Mucosa of descending colon (tissue), 3 donors: ENCODE results near the gene TMEM141. TPM values are rescaled to one million over a fixed set of nuclear protein-coding genes. Genes with fewer than 3 reads are reported as not detected.

ENCODE experiments used
- ATAC-seq: fragments of 200-7000 bp; cut with Tn5 transposase; one replicate; pipeline ENCODE4 v1.9.1; 2020; ENCODE audit warnings: mild to moderate bottlenecking, moderate library complexity
- DNase-seq, 3 donors: peaks; one replicate each; pipeline ENCODE4 v3.0.0-alpha.2; 2020
- H3K36me3 ChIP-seq: fragments of 200-600 bp; one replicate; pipeline ENCODE4 v1.8.0; 2021; ENCODE audit warnings: low read depth, mild to moderate bottlenecking
- H3K4me1 ChIP-seq: fragments of 200-600 bp; one replicate; pipeline ENCODE4 v1.8.0; 2021; ENCODE audit warnings: low read depth, mild to moderate bottlenecking
- H3K4me3 ChIP-seq: fragments of 200-600 bp; one replicate; pipeline ENCODE4 v1.8.0; 2021; ENCODE audit warnings: mild to moderate bottlenecking
- H3K9me3 ChIP-seq: fragments of 200-600 bp; one replicate; pipeline ENCODE4 v1.8.0; 2021; ENCODE audit warnings: mild to moderate bottlenecking
- intact Hi-C, 2 donors: fragments of 100-400 bp; cut with DNase I in 1 of 2; cut with micrococcal nuclease in 1 of 2; formaldehyde crosslinking; loops; one replicate each; pipeline versions ENCODE4 v1.11.0 to v1.11.1; 2022; cut with DNase I, micrococcal nuclease
- total RNA-seq, 3 donors: library from RNA; stranded (reverse); fragmentation: NEBNext Ultra II Directional in 2 of 3; extraction: Animal tissue kit (Norgen Biotek cat#: 25700) in 2 of 3; gene quantifications; one replicate each; pipeline versions ENCODE4 v1.2.1 to v1.2.4, GENCODE V29; 2021 to 2023
- TF ChIP-seq, protein P1 (sequence below): fragments of 200-600 bp; IDR thresholded peaks from one replicate; pipeline ENCODE4 v1.8.0; 2022; ENCODE audit warnings: antibody characterized with exemption, mild to moderate bottlenecking
- donor health status: DM: no; HTN: no; CAD: no; lungs with moderate emphysema.
- donor health status: DM: no; HTN: no; CAD: no.
- donor health status: DM: no; HTN: yes; CAD: no.

Gene TMEM141
- total RNA-seq, 3 donors from 2014 or later, result 110 to 373 (median 127) TPM

DNA sequence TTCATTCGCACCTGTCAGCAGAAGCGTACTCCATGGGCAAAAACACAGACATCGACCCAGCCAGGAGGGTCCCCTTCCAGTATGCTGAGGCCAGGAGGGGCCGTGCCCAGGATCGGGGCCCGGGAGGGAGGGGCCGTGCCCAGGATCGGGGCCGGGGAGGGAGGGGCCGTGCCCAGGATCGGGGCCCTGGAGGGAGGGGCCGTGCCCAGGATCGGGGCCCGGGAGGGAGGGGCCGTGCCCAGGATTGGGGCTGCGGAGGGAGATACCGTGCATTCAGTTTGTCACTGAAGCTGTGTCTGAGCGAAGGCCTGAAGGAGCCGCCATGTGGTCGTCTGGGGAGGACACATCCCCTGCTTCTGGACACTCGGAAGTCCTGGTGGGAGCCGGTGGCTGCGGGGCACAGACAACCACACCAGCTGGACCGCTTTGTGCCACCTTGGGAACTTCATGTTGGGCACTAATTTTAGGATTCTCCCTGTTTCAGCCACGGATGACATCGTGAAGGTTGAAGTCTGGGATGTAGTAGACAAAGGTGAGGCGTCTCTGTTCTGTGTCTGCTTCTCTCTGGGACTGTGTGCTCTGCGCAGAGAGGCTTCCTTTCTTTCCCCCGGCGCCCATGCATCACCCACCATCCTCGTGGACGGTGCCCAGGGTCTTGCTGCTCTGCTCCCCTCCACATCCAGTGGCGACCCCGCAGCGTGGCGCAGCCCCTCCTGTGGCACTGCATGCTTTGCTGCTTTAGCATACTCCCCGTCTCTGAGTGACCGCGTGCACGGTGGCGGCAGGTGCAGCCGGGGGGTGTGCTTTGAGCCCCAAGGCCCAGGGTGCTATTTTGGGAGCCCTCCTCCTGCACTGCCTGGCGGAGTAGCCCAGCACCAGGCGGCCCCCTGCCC lies 34.4 kb downstream of the TMEM141 start:
- Histone ChIP-seq H3K4me1 (peaks cover 2% of the 10 kb centered on the region), H3K36me3 (peaks cover 10% of the 10 kb centered on the region), H3K4me3 (no peak overlapping the region), H3K9me3 (no peaks in the 10 kb centered on the region)
- intact Hi-C loops, result no loop called here
- ATAC-seq (no peak), DNase-seq (no peak)
- TF ChIP-seq, protein P1, sequence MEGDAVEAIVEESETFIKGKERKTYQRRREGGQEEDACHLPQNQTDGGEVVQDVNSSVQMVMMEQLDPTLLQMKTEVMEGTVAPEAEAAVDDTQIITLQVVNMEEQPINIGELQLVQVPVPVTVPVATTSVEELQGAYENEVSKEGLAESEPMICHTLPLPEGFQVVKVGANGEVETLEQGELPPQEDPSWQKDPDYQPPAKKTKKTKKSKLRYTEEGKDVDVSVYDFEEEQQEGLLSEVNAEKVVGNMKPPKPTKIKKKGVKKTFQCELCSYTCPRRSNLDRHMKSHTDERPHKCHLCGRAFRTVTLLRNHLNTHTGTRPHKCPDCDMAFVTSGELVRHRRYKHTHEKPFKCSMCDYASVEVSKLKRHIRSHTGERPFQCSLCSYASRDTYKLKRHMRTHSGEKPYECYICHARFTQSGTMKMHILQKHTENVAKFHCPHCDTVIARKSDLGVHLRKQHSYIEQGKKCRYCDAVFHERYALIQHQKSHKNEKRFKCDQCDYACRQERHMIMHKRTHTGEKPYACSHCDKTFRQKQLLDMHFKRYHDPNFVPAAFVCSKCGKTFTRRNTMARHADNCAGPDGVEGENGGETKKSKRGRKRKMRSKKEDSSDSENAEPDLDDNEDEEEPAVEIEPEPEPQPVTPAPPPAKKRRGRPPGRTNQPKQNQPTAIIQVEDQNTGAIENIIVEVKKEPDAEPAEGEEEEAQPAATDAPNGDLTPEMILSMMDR, result no peak

DNA sequence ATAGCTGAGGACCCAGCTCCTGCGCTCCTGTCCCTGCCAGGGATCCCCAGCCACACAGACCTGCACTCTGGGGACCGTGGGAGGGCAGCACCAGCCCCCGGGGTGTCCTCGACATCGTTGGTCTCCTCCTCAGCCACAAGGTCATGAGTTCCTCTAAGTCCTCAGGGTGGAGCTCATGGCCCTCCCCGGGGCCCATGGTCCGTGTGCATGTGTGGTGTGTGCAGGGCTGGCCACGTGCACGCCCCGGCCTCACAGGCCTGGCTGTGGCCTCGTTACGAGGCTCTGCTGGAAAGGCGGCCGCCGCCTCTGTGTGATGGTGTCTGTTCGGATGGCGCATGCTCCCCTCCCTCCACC lies 35.0 kb downstream of the TMEM141 start:
- no peak for ATAC-seq
- Histone ChIP-seq H3K4me3 (no peak overlapping the region), H3K4me1 (no peaks in the 10 kb centered on the region), H3K36me3 (peaks cover 10% of the 10 kb centered on the region), H3K9me3 (no peaks in the 10 kb centered on the region)
- intact Hi-C loops, result no loop called here
- TF ChIP-seq, protein P1, result no peak
- DNase-seq, result no peak

DNA sequence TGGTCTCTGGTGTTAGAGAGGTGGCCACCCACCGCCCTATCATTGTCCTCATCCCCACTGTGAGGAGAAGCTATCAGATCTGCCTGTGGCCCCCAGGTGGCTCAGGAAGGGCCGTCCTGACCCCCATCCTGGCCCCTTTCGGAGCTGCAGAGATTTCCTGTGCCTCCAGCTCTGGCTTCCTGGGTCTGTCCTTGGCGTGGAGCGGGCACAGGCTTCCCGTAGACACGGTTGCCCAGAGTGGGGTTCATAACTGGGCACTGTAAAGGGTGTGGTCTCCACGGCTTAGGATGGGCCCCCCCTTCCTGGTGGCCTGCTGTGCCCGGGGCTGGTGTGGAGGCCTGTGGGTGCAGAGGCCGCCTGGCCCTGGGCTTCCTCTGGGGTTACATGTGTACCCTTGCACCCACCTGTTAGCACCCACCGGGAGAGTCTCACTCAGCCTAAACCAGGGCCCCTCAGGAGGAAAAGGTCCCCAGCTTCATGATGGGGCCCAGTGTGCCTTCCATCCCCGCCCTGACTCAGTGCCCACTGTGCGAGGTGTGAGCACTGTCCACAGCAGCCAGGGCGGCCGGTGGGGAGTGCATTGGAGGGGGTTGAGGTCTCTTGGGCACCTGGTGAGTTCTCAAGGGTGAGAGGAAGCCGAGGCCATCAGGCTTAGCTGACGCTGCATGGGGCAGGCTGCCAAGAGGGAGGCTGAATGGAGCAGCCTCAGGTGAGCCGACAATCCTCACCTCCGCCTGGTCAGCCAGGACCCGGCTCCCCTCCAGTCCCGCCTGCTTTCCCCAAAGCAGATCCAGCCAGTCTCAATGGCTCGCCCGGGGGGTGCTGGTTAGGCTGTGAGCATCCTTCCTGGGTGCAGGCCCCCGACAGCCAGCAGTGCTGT lies 35.8 kb downstream of the TMEM141 start:
- peaks cover 10% of the 10 kb centered on the region for H3K36me3 ChIP-seq
- H3K4me1 ChIP-seq, result no peaks in the 10 kb centered on the region
- no peak for ATAC-seq
- intact Hi-C loops, result no loop called here
- no peaks in the 10 kb centered on the region for H3K9me3 ChIP-seq
- DNase-seq, result peak in 1 of 3 donors; percentile 32
- H3K4me3 ChIP-seq, result no peak overlapping the region
- TF ChIP-seq, protein P1, result no peak

DNA sequence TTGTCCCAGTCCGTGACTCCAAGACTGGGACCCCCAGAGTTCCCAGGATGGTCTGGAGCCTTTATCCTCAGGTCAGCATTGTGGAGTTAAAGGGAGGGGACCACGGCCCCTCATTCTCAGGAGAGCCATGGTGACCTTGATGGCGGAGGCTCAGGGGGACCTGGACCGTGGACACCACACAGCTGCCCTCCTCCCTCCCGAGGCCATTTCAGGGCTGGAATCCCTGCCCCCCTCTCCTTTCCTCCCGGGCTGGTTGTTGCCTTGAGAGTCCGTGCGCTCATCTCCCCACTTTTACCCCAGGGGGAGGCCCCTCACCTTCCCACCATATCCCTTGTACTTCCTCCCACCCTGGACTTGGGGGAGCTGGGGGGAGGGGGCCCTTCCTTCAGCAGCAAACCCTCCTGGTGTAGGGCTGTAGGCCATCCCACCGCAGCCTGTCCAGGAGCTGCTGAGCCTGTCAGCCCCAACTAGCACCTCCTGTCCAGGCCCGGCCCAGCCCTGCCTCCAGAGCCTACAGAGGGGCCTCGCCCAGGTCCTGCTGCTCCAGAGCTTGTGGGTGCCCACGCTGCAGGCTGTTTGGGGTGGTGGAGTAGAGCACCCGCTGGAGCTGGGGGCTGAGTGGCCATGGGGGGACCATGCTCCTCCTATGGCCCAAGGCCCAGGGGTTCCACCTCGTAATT lies 36.8 kb downstream of the TMEM141 start:
- no peak overlapping the region for H3K4me3 ChIP-seq
- ATAC-seq (no peak), DNase-seq (no peak)
- no peaks in the 10 kb centered on the region for H3K9me3 ChIP-seq
- H3K4me1 ChIP-seq, result no peaks in the 10 kb centered on the region
- TF ChIP-seq, protein P1, result no peak
- peaks cover 10% of the 10 kb centered on the region for H3K36me3 ChIP-seq
- intact Hi-C loops, result no loop called here

DNA sequence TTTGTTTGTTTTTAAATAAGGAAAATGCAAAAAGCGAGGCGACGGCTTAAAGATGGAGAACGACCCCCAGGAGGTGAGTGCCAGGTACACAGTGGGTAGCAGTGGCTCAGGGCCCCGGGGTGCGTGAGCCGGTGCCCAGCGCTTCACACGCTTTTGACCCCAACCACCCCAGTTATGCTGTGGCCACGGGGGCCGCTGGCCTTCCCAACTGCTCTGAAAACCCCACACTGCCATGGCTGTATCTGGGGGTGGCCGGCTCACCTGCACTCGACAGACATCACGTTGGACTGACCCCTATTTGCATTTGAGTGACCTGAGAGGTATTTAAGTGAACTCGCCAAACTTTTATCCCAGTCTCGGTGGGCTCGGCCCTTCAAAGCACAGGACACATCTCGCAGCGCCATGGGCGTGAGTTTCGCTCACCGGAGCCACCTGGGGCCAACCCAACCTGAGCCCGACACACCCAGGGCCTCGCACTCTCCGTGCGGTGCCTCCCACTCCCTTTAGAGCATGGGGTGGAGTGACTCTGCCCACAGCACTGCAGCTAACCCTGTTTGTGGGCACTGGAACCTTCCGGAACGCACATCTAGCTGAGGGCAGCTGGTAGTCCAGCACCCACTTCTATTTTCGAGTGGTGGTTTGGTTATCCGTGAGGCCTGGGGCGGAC lies 37.5 kb downstream of the TMEM141 start:
- DNase-seq, result no peak

More for the DNA sequence above, 37.5 kb downstream of the TMEM141 start:
- ATAC-seq, result no peak
- H3K9me3 ChIP-seq, result no peaks in the 10 kb centered on the region
- H3K36me3 ChIP-seq, result peaks cover 8% of the 10 kb centered on the region
- no peak overlapping the region for H3K4me3 ChIP-seq
- TF ChIP-seq, protein P1, result no peak
- no peaks in the 10 kb centered on the region for H3K4me1 ChIP-seq
- intact Hi-C loops, result no loop called here
